ENCODE results near the gene SLC22A8.

DNA sequence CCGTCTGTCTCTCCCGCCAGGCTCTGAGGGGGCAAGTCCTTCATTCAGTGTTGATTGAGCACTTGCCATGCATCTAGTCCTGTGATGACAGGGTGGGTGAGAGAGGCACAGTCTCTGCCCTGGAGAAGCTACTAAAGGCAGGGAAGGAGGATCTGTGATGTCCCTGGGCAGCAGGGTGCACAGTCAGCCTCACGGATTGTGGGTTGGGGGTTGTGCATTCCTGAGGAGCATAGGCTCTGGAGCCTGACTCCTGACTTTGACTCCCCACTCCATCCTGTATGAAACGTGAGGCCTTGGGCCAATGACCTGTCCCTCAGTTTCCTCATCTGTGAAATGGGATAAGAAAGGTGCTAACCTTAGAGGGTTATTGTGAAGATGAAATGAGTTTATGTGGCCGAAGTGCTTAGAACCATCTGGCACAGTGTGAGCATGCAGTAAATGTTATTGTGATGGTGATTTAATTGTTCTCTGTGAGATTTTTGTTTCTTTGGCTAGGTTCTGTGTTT lies 4.7 kb downstream of the SLC22A8 start:
- TF ChIP-seq EZH2 (IDR thresholded peaks at IDR 0.05) (no peak), POLR2AphosphoS5 (IDR thresholded peaks at IDR 0.05; ENCODE audit: borderline replicate concordance, low read depth, low read length) (no peak)

Measured in SK-N-MC (cell line).